GM10847 (cell line): ENCODE data around the gene WDR47.

Experiments
- POLR2A ChIP-seq: IDR thresholded peaks from 2 replicates; pipeline ENCODE4 v1.6.1; 2011; ENCODE audit not compliant: insufficient read length; ENCODE audit errors: extremely low read depth

Gene WDR47

DNA sequence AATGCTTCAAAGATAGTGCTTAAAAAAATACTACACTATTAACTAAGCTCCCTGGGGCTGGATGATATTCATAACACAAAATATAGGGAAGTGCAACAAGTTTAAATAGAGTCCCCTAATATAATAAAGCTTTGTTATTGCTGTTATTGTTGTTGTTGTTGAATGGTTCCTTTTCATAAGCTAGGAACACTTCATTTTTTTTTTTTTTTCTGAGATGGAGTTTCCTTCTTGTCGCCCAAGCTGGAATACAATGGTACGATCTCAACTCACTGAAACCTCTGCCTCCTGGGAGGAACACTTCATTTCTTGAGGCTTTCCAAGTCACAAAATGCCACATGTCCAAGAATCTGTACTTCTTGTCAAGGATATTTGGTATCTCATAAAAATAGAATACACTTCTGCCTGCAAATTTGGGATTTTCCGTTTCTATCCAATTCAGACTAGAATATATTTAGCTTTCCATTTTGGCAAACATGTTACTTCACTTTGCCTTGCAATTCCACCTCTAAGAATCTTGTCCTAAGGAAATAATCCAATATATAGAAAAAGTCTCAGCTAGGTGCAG is 21.1 kb downstream of the WDR47 start:
- no peak for TF ChIP-seq POLR2A

DNA sequence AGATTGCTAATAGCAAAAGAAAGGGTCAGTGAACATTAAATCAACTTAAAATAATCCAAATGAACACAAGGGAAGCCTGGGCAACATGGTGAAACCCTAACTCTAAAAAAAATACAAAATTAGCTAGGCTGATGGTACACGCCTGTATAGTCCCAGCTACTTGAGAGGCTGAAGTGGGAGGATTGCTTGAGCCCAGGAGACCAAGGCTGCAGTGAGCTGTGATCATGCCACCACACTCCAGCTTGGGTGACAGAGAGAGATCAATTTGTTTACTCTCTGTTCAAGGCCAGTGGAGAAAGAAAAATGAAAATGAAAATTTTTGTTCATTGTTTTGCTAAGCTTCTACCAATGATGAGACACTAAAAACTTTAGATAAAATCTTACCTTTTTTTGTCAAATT is 24.8 kb downstream of the WDR47 start:
- TF ChIP-seq POLR2A = no peak

- TF ChIP-seq POLR2A = no peak
Measured at GRCh38 chr1:109011335-109011734, 30.6 kb downstream of the WDR47 start.

DNA sequence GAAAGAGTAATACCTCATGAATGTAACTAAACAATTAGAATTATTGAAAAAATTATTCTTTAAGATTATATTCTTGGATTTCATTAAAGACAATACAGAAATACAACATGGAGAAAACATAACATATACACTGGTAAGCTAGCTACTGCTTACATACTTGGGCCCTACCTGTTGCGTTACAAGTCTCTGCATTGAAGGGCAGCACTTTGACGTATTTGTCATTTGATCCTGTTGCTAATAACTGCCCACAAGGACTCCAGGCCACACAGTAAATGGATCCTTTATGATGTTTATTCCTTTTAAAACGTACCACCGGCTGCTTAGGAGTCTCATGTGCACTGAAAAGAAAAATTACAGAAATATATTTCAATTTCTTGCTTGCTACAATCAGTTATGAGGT is 58.8 kb downstream of the WDR47 start:
- no peak for TF ChIP-seq POLR2A

- TF ChIP-seq POLR2A = no peak
Measured at GRCh38 chr1:108976658-108977057, 65.2 kb downstream of the WDR47 start.

- TF ChIP-seq POLR2A = no peak
Measured at GRCh38 chr1:108972951-108973350, 69.0 kb downstream of the WDR47 start.

DNA sequence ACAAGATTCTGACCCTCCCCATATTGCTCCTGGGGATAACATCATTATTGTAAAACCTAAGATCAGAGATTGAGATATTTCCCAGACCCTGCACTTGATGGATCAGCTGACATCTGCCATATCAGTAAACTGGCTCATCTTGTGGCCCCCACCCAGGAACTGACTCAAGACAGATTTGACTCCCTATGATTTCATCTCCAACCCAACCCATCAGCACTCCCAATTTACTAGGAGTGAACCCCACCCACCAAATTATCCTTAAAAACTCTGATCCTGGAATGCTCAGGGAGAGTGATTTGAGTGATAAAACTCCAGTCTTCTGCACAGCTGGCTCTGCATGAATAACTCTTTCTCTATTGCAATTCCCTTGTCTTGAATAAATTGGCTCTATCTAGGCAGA is 72.6 kb downstream of the WDR47 start:
- no peak for TF ChIP-seq POLR2A

DNA sequence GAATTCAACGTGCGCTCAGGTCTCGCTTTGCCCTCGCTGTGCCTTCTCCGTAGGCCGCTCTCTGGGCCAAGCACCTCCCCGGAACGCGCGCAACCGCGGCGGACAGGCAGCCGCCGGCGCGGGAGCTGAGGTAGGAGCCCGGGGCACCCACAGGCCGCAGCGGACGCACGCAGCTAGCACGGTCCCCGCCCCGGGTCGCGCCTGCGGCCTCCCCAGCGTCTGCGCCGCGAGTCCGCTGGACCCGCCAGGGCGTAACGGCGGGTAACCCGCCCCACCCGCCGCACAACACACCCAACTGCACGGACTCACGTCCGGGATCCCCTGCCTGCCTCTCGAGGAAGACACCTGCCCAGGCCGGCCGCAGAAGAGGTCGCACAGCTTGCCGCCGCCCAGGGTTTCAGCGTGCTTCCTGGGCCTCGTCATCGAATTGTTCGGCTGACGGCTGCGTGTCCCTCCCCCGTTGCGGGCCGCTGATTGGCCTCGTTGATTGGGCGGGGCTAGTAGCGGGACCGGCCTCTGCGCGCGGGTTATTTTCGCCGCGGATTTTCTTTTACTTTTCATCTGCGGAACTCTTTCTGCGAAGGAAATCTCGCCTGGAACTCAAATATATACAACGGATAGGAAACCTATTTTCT is 78.7 kb downstream of the WDR47 start, which contains the start of gene CLCC1:
TSS of gene CLCC1 (minus strand) at position 433 of the 635 bp plus-strand sequence. CDS start 13,047 bp downstream, outside the sequence.
- TF ChIP-seq POLR2A = peak; percentile 91

GRCh38 chr1:108962681-108963051 is 79.2 kb downstream of the WDR47 start:
- no peak for TF ChIP-seq POLR2A

- no peak for TF ChIP-seq POLR2A
Measured at GRCh38 chr1:108961752-108962486, 80.0 kb downstream of the WDR47 start.

DNA sequence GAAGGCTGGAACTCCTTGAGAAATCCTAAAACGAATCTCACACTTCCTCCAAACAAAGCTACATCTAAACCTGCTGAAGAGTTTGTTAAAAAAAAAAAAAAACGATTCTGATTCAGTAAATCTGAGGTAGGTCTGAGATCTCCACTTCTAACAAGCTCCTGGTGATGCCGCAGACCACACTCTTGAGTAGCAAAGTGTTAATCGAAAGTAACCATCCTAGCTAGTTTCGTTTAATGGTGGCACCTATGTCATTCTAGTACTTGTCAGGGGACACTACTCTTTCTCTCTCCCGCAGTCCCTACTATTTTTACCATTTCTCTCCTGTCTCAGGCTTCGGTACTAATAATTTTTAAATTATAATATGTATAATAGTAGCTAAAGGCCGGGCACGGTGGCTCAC is 80.7 kb downstream of the WDR47 start:
- no peak for TF ChIP-seq POLR2A

DNA sequence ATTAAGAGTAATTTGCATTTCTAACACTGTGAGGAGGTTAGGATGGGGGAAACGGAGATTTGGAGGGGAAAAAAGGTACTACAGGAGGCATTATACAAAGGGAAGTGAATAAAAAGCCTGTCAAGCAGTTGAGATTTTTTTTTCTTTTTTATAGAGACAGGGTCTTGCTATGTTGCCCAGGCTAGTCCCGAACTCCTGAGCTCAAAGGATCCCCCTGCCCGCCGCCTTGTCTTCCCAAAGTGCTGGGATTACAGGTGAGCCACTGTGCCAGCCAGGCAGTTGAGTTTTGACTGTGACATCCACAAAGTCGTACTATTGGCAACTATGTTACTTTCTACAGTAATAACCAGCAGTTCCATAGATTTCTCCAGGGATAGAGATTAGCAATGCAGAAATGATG is 81.2 kb downstream of the WDR47 start:
- TF ChIP-seq POLR2A = no peak

- no peak for TF ChIP-seq POLR2A
Measured at GRCh38 chr1:108957888-108958287, 84.0 kb downstream of the WDR47 start.

DNA sequence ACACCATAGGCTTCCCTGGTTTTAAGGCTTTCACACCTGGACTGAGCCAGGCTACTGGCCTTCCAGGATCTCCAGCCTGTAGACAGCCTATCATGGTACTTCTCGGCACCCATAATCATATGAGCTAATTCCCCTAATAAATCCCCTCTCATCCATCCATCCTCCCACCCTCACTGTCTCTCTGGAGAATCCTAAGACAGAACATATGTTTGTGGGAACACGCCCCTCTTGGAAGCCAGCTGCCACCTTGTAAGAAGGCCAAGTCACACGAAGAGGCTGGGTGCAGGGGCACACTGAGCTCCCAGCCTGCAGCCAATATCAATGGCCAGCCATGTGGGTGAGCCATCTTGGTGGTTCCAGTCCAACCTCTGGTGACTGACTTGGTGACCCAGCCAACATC is 86.0 kb downstream of the WDR47 start:
- TF ChIP-seq POLR2A = no peak

GRCh38 chr1:108955111-108955510 is 86.8 kb downstream of the WDR47 start:
- TF ChIP-seq POLR2A = no peak

GRCh38 chr1:108953452-108953851 is 88.5 kb downstream of the WDR47 start:
- no peak for TF ChIP-seq POLR2A
